Activated CD4-positive, alpha-beta T cell treated with anti-CD3 and anti-CD28 coated beads, Interleukin-2, amount 10 ng/mL, durations not matched to agents 24 days and 14 days (primary cell): ENCODE results near the gene BAIAP2L2. TPM values are rescaled to one million over a fixed set of nuclear protein-coding genes. Genes with fewer than 3 reads are reported as not detected.
"Not testable (repeated sequence)": the region's sequence is repeated elsewhere in the genome, so short reads cannot be mapped to it uniquely, and the experiment has no call there.

Source experiments
- DNase-seq: peaks from one replicate; pipeline ENCODE4 v3.0.0; 2022
- H3K27ac Mint-ChIP-seq: one replicate; pipeline ENCODE4 v1.8.0; 2022; ENCODE audit warnings: mild to moderate bottlenecking, mixed read lengths
- H3K27me3 Mint-ChIP-seq: one replicate; pipeline ENCODE4 v1.8.0; 2022; ENCODE audit warnings: mixed read lengths
- H3K36me3 Mint-ChIP-seq: one replicate; pipeline ENCODE4 v1.8.0; 2022; ENCODE audit warnings: low read depth, mild to moderate bottlenecking, mixed read lengths
- H3K4me1 Mint-ChIP-seq: one replicate; pipeline ENCODE4 v1.8.0; 2021; ENCODE audit warnings: mixed read lengths
- H3K4me3 Mint-ChIP-seq: one replicate; pipeline ENCODE4 v1.8.0; 2022; ENCODE audit warnings: mild to moderate bottlenecking, moderate library complexity, mixed read lengths
- H3K9me3 Mint-ChIP-seq: one replicate; pipeline ENCODE4 v1.8.0; 2021; ENCODE audit warnings: mixed read lengths
- intact Hi-C: fragments of 100-400 bp; cut with micrococcal nuclease; formaldehyde crosslinking; loops from one replicate; pipeline ENCODE4 v1.15.1; 2023
- total RNA-seq: library from RNA; stranded (reverse); gene quantifications from 2 replicates; pipeline ENCODE4 v1.2.3, GENCODE V29; 2022

Gene BAIAP2L2
- total RNA-seq, 1 donor from 2014 or later = 0.19 TPM

DNA sequence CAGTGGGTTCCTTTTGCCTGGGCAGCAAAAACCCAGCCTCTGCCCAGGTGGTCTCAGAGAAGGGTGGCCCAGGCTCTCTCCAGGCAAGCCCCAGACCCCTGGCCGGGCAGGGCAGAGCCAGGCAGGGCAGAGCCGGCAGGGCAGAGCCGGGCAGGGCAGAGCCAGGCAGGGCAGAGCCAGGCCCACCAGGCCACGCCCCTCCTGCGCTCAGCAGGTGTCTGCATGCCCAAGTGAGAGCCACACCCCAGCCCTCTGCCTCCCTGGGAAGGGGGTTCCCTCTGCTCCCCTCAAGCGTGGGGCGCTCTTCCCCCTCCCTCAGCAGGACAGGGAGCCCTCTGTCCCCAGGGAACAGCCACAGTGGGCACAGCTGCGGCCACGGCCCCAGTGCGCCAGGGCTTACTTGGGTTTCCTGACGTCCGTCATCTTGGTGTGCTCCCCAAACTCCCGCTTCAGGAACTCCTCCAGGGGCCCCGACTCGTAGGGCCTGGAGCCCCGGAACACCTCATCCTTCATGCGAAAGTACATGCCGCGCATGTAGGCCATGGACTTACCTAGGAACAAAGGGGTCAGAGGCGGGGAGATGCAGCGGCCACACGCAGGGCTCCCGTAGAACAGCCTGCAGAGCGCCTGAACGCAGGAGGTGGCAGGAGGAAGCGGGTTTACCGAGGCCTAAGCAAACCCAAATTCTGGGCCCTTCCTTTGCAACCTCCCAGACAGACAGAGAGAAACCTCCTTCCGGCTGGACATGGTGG lies 10.1 kb upstream of the BAIAP2L2 start:
- Mint-ChIP-seq H3K27ac (no peak overlapping the region), H3K36me3 (no peaks in the 10 kb centered on the region), H3K4me3 (no peak overlapping the region), H3K9me3 (no peaks in the 10 kb centered on the region), H3K27me3 (no peaks in the 10 kb centered on the region), H3K4me1 (peaks cover 7% of the 10 kb centered on the region)
- no peak for DNase-seq
- intact Hi-C loops = no loop called here

- intact Hi-C loops = loop anchor here (10.0 kb wide), 1 partner anchor 86 kb away; the partner anchor contains the start of gene MAFF
- not testable (repeated sequence) for H3K27ac Mint-ChIP-seq, H3K4me1 Mint-ChIP-seq, H3K36me3 Mint-ChIP-seq, DNase-seq, H3K27me3 Mint-ChIP-seq, H3K4me3 Mint-ChIP-seq, H3K9me3 Mint-ChIP-seq
Observed at GRCh38 chr22:38118747-38119146, 8.3 kb upstream of the BAIAP2L2 start.

- peaks cover 2% of the 10 kb centered on the region for H3K4me1 Mint-ChIP-seq
- H3K27me3 Mint-ChIP-seq = no peaks in the 10 kb centered on the region
- no peak overlapping the region for H3K4me3 Mint-ChIP-seq
- no peak for DNase-seq
- no peak overlapping the region for H3K27ac Mint-ChIP-seq
- H3K9me3 Mint-ChIP-seq = no peaks in the 10 kb centered on the region
- H3K36me3 Mint-ChIP-seq = no peaks in the 10 kb centered on the region
- intact Hi-C loops = loop anchor here (10.0 kb wide), 1 partner anchor 87 kb away; the partner anchor contains the start of gene MAFF
Observed at GRCh38 chr22:38118182-38118581, 7.7 kb upstream of the BAIAP2L2 start.

GRCh38 chr22:38117556-38117955 lies 7.1 kb upstream of the BAIAP2L2 start:
- not testable (repeated sequence) for H3K36me3 Mint-ChIP-seq, H3K27ac Mint-ChIP-seq, H3K27me3 Mint-ChIP-seq, DNase-seq, H3K4me1 Mint-ChIP-seq, H3K4me3 Mint-ChIP-seq, H3K9me3 Mint-ChIP-seq
- intact Hi-C loops = loop anchor here (10.0 kb wide), 1 partner anchor 87 kb away; the partner anchor contains the start of gene MAFF

GRCh38 chr22:38115423-38116205 lies 5.1 kb upstream of the BAIAP2L2 start:
- Mint-ChIP-seq H3K27ac (no peak overlapping the region), H3K4me1 (no peaks in the 10 kb centered on the region), H3K4me3 (no peak overlapping the region), H3K36me3 (no peaks in the 10 kb centered on the region), H3K9me3 (no peaks in the 10 kb centered on the region), H3K27me3 (no peaks in the 10 kb centered on the region)
- intact Hi-C loops = loop anchor here (10.0 kb wide), 1 partner anchor 89 kb away; the partner anchor contains the start of gene MAFF
- no peak for DNase-seq

DNA sequence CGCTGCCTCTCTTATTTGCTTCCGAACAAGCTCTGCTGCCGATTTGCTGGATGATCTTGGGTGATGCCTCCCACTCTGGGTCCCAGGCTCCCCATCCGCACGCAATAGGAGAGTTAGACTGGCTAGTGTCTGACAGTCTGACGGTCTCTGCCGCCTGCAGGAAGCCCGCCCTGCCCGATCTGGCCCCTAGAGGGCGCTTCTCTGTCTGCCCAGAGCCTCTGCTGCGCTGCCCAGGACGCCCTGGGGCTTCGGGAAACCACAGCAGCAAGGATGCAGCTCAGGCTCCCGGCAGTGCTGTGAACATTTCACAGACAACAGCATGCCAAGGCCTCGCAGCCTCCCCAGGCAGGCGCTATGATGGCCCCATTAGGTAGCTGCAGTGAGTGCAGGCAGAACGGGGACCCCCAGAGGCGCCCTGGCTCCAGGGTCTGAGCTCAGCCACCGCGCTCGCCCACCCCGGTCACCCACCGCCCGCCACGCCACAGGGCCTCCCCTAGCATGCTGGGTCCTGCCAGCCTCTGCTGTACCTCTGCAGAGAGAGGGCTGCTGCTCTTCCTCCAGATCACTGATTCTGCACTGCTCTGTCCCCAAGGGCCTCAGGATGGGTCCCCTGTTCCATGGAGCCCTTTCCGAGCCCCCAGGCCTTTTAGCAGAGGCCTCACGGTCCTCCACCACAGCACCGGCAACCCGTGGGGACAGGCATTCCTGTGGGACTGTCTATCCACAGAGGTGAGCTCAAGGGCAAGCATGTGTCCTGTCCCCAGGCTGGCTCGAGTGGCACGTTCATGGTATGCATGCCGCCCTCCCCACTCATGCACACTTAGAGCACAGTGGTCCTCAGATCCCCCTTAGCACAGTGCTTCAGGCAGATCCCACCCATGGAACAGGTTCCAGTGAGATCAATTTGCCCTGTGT lies 4.3 kb upstream of the BAIAP2L2 start:
- no peaks in the 10 kb centered on the region for H3K27me3 Mint-ChIP-seq
- intact Hi-C loops = loop anchor here (10.0 kb wide), 1 partner anchor 90 kb away; the partner anchor contains the start of gene MAFF
- H3K4me3 Mint-ChIP-seq = no peak overlapping the region

GRCh38 chr22:38112381-38112780 lies 1.9 kb upstream of the BAIAP2L2 start:
- Mint-ChIP-seq H3K4me3 (no peak overlapping the region), H3K27ac (no peak overlapping the region), H3K9me3 (no peaks in the 10 kb centered on the region), H3K36me3 (no peaks in the 10 kb centered on the region), H3K27me3 (no peaks in the 10 kb centered on the region), H3K4me1 (no peaks in the 10 kb centered on the region)
- intact Hi-C loops = loop anchor here (10.0 kb wide), 1 partner anchor 92 kb away; the partner anchor contains the start of gene MAFF
- DNase-seq = no peak

More for the DNA sequence above, 4.3 kb upstream of the BAIAP2L2 start:
- H3K36me3 Mint-ChIP-seq = no peaks in the 10 kb centered on the region
- peak; percentile 94 for DNase-seq
- H3K9me3 Mint-ChIP-seq = no peaks in the 10 kb centered on the region
- no peaks in the 10 kb centered on the region for H3K4me1 Mint-ChIP-seq
- no peak overlapping the region for H3K27ac Mint-ChIP-seq

DNA sequence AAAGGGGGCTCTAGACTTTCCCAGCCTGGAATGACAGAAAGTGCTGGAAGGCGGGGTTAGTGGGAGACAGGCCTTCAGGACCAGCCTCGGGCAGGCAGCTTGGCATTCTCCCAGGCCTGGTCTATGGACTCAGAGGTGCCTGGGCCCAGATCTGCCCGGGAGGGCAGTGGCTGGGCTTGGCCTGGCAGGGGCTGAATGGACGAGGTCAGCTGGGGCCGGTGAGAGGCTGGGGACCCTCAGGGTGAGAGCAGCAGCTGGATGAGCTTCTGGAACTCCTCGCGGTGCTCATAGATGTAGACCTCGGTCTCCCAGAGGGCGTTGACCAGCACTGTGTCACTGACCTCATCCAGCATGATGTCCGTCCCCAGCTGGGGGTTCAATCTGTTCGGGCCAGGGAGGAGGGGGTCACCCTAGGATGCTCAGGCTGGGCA lies 1.5 kb upstream of the BAIAP2L2 start:
- Mint-ChIP-seq H3K27me3 (no peaks in the 10 kb centered on the region), H3K4me1 (no peaks in the 10 kb centered on the region), H3K9me3 (no peaks in the 10 kb centered on the region), H3K36me3 (no peaks in the 10 kb centered on the region), H3K27ac (no peak overlapping the region), H3K4me3 (no peak overlapping the region)
- DNase-seq = no peak
- intact Hi-C loops = loop anchor here (10.0 kb wide), 1 partner anchor 93 kb away; the partner anchor contains the start of gene MAFF

GRCh38 chr22:38110863-38111852 lies 674 bp upstream of the BAIAP2L2 start:
- no peaks in the 10 kb centered on the region for H3K36me3 Mint-ChIP-seq
- H3K9me3 Mint-ChIP-seq = no peaks in the 10 kb centered on the region
- H3K4me3 Mint-ChIP-seq = no peak overlapping the region
- H3K27ac Mint-ChIP-seq = no peak overlapping the region
- intact Hi-C loops = loop anchor here (10.0 kb wide), 1 partner anchor 94 kb away; the partner anchor contains the start of gene MAFF
- no peaks in the 10 kb centered on the region for H3K27me3 Mint-ChIP-seq
- no peaks in the 10 kb centered on the region for H3K4me1 Mint-ChIP-seq
- no peak for DNase-seq

GRCh38 chr22:38109371-38110001 lies 998 bp downstream of the BAIAP2L2 start:
- H3K27ac Mint-ChIP-seq = peak overlapping the region; percentile 5
- H3K27me3 Mint-ChIP-seq = no peaks in the 10 kb centered on the region
- no peaks in the 10 kb centered on the region for H3K9me3 Mint-ChIP-seq
- H3K36me3 Mint-ChIP-seq = no peaks in the 10 kb centered on the region
- H3K4me3 Mint-ChIP-seq = no peak overlapping the region
- intact Hi-C loops = loop anchor here (10.0 kb wide), 2 partner anchors 95 to 465 kb away; partner anchors contain the start of genes DMC1 and MAFF
- peaks cover 5% of the 10 kb centered on the region for H3K4me1 Mint-ChIP-seq
- peak; percentile 69 for DNase-seq

DNA sequence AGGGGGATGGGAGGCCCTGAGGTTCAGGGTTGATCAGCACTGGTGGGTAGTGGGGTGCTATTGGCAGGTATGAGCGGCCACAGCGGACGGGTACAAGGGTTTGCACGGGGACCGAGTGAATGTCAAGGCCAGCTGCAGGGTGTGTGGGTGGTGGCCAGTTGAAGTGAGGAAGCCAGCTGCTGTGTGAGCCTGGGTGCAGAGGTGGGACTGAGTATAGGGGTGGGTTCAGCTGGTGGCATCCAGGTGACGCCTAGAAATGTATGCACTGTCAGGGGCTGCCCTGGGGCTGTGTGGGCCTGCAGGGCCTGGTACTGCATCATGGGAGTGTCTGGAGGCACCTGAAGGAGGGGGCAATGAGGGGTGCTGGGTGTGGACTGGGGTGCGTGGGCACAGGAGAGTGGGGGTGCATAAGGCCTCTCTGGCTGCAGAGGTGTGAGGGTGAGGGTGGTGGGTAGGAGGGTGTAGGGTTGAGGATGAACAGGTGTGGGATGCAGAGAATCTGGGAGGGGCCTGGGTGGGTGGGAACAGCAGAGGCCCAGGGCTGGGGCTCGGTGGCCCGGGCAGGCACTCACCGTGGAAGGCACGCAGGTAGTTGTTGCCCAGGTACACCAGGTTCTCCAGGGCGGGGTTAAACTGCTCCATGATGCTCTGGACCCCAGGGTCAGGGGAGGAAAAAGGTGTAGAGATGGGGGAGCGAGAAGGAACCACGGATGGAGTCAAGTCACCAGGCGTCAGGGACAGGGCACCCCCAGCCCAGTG lies 1.7 kb downstream of the BAIAP2L2 start:
- H3K4me3 Mint-ChIP-seq = no peak overlapping the region
- no peaks in the 10 kb centered on the region for H3K9me3 Mint-ChIP-seq
- H3K27me3 Mint-ChIP-seq = no peaks in the 10 kb centered on the region
- no peak for DNase-seq
- intact Hi-C loops = loop anchor here (10.0 kb wide), 1 partner anchor 466 kb away; the partner anchor contains the start of gene DMC1
- peaks cover 6% of the 10 kb centered on the region for H3K4me1 Mint-ChIP-seq
- no peaks in the 10 kb centered on the region for H3K36me3 Mint-ChIP-seq
- H3K27ac Mint-ChIP-seq = no peak overlapping the region
